Sciatic nerve (tissue), 2 donors: ENCODE measurements around the gene CYP4Z1. TPM values are rescaled to one million over a fixed set of nuclear protein-coding genes. Genes with fewer than 3 reads are reported as not detected.
"Not testable (repeated sequence)": the region's sequence is repeated elsewhere in the genome, so short reads cannot be mapped to it uniquely, and the experiment has no call there.

Source experiments
- ATAC-seq: fragments of 200-7000 bp; cut with Tn5 transposase; one replicate; pipeline ENCODE4 v1.9.1; 2020; ENCODE audit warnings: mild to moderate bottlenecking, moderate library complexity
- DNase-seq: peaks from one replicate; pipeline ENCODE4 v3.0.0-alpha.2; 2020; ENCODE audit warnings: low spot score
- intact Hi-C: fragments of 100-400 bp; cut with DNase I; formaldehyde crosslinking; loops from one replicate; pipeline ENCODE4 v1.14.2; 2022
- total RNA-seq: library from RNA; stranded (reverse); fragmentation: NEBNext Ultra II Directional; extraction: Animal tissue kit (Norgen Biotek cat#: 25700); gene quantifications from one replicate; pipeline ENCODE4 v1.2.1, GENCODE V29; 2021
- donor health status: DM: no; HTN: no; CAD: no.
- donor health status: DM: no; HTN: no; CAD: no.

CYP4Z1 gene
- total RNA-seq, 1 donor from 2014 or later: 3.5 TPM

DNA sequence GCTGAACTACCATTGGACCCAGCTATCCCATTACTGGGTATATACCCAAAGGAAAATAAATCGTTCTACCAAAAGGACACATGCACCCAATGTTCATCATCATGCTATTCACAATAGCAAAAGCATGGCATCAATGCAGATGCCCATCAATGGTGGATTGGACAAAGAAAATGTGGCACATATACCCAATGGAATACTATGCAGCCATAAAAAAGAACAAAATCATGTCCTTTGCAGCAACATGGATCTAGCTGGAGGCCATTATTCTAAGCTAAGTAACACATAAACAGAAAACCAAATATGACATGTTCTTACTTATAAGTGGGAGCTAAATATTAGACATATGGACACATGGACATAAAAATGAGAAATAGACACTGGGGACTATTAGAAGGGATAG, 54.0 kb downstream of the CYP4Z1 start:
- intact Hi-C loops, DNase-seq, ATAC-seq: not testable (repeated sequence)

DNA sequence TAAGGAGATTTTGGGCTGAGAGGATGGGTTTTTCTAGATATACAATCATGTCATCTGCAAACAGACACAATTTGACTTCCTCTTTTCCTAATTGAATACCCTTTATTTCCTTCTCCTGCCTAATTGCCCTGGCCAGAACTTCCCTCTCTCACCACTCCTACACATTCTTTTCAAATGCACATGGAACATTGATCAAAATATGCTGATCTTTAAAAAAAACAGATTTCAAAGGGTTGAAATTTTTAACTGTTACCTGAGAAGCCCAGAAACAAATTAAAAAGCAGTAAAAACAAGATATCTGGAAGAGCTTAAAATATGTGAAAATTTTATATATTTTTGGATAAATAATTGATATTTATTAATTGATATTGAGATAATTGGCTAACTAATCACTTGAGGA, 57.8 kb downstream of the CYP4Z1 start:
- ATAC-seq, intact Hi-C loops, DNase-seq: not testable (repeated sequence)

DNA sequence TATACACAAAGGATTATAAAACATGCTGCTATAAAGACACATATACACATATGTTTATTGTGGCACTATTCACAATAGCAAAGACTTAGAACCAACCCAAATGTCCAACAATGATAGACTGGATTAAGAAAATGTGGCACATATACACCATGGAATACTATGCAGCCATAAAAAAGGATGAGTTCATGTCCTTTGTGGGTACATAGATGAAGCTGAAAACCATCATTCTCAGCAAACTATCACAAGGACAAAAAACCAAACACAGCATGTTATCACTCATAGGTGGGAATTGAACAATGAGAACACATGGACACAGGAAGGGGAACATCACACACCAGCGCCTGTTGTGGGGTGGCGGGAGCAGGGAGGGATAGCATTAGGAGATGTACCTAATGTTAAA, 60.0 kb downstream of the CYP4Z1 start:
- intact Hi-C loops, DNase-seq, ATAC-seq: not testable (repeated sequence)

DNA sequence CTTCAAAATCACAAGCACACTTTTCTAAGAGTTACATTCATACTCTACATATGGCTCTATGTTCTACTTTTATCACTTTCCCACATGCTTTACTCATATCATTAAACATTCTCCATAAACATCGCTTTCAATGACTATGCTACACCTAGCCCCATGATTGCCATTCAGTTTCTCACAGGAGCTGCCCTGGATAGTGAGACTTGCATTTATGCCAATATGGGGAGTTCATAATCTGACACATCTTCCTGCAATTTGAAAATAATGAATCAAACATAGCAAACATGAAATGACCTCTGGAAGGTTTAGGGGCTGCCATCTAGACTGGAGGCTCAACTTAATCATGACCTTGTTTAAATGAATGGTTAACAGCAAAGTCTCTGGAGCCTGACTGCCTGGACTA, 61.2 kb downstream of the CYP4Z1 start:
- ATAC-seq (no peak), DNase-seq (no peak)
- intact Hi-C loops: no loop called here

DNA sequence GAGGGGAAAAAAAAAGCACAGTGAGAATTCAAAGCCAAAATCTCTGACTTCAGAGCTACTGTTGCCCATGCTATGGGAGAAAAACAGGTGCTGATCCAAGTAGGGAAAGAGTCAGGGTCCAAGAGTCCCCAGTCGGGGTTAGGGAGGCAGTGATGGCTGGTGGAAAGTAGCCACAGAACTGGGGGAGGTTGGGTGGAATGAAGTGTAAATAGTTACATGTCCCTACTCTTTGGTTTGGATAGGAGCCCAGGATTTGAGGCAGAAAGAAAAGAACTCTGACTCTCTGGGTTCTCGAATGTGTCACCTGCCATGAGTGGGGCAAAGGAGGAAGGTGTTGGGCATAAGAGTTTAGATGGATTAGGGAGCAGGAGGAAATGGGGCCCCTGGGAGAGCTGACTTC, 61.8 kb downstream of the CYP4Z1 start:
- ATAC-seq, DNase-seq, intact Hi-C loops: not testable (repeated sequence)

DNA sequence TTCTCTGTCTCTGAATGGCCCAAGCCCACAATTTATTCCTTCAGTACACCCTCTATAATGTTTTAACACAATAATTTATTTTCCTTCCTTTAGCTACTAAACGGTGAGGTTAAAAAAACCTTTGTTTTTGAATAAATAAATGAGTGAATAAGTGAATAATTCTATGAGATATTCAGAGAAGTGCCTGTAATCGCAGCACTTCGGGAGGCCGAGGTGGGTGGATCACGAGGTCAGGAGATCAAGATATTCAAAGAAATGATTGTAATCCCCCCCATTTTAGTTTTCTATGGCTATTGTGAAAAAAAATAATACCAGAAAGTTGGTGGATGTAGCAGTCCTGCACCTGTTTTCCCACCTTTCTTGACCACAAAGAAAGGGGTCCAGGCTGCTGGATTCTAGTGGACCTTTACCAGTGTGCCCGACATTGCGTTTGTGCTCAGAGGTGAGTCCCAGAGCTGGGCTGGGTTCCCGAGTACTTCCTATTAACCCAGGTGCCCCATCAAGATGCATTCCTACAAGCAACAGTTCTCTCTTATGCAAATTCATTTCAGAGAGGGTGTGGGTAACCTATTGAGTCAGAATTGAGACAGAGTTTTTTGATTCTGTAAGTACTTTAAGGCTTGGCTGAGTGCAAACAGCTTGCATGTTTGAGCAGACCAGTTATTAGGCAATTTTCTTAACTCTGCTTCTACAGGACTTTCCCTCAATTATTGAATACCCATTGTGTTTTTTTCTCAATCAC, 62.6 kb downstream of the CYP4Z1 start:
- DNase-seq, ATAC-seq, intact Hi-C loops: not testable (repeated sequence)

DNA sequence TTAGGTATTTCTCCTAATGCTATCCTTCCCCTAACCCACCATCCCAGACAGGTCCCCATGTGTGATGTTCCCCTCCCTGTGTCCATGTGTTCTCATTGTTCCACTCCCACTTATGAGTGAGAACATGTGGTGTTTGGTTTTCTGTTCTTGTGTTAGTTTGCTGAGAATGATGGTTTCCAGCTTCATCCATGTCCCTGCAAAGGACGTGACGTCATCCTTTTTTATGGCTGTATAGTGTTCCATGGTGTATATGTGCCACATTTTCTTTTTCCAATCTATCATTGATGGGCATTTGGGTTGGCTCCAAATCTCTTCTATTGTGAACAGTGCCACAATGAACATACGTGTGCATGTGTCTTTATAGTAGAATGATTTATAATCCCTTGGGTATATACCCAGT, 65.6 kb downstream of the CYP4Z1 start:
- intact Hi-C loops, ATAC-seq: not testable (repeated sequence)

DNA sequence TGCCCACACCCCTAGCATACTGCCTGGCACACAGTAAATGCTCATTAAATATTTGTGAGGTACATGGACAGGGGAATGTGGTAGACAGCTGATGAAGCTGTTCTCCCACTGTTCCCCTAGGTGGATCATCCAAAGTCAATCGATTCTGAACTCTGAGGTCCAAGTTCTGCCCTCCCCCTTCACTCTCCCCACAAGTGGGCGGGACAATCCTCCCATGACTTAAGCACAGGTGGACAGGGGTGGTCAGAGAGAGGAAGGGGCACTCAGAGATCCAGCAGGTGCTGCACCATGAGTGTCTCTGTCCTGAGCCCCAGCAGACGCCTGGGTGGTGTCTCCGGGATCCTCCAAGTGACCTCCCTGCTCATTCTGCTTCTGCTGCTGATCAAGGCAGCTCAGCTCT, 70.2 kb downstream of the CYP4Z1 start, which contains the start of gene CYP4A22:
CYP4A22 (plus strand) TSS at position 244 of the 400 bp plus-strand sequence; CDS start at position 289, 45 bp downstream.
- ATAC-seq (no peak), DNase-seq (no peak)
- intact Hi-C loops: no loop called here

More for the DNA sequence above, 65.6 kb downstream of the CYP4Z1 start:
- DNase-seq: not testable (repeated sequence)

DNA sequence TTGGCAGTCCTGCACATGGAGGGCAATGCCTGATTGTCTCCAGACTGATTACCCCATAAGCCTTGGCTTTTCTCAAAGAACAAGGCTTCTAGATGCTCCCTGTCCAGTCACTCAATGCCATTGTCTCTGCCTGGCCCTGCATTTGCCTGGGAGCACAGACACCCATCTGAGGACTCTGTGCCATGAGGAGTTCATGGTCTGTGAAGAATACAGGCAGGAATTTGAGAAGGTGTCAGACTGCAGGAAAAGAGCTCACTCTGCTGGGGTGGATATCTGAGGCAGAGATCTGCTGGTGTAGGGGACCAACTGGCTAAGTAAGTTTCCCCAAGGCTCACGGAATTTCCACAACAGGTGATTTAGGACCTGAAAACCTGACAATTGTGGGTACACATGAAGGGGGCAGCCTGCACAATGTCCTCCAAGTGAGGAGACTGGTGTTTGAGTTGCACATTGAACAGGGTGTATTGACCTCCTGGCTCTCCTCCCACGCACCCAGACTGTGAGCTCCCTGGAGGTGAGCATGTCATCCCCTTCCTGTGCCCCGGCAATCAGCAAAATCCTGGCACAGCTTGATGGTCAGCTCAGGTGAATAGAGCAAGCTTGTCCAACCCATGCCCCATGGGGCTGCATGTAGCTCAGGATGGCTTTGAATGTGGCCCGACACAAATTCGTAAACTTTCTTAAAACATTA, 71.0 kb downstream of the CYP4Z1 start:
- ATAC-seq (no peak), DNase-seq (no peak)
- intact Hi-C loops: no loop called here

DNA sequence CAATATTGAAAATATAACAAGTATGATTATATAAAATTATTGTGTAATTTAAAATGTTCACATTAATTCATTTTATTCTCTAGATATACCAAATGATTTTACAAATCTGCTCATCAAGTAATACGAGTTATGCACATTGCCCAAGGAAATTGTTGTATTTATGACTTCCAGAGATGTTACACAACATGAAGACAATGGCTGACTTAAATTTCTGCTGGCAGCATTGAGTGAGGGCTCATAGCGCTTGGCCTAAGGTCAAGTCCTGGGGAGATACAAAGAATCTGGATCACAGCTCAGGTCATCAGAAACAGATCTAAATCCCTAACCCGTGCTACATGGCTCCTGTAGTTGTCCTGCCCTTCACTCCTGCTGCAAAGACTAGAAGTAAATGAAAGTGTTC, 73.3 kb downstream of the CYP4Z1 start:
- ATAC-seq, DNase-seq, intact Hi-C loops: not testable (repeated sequence)

DNA sequence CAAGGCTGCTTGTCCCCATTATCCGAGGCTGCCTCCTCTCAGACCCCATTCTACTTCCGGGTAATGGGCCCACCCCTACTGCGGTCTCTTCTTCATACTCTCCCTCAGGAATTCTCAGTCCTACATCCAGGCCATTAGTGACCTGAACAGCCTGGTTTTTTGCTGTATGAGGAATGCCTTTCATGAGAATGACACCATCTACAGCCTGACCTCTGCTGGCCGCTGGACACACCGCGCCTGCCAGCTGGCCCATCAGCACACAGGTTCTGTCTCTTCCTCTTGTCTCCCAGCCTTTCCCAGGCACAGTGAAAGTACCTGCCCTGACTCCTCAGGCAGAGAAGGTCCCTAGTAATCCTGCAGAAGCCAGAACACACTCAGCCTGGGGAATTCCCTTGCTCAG, 76.6 kb downstream of the CYP4Z1 start:
- DNase-seq, intact Hi-C loops, ATAC-seq: not testable (repeated sequence)

DNA sequence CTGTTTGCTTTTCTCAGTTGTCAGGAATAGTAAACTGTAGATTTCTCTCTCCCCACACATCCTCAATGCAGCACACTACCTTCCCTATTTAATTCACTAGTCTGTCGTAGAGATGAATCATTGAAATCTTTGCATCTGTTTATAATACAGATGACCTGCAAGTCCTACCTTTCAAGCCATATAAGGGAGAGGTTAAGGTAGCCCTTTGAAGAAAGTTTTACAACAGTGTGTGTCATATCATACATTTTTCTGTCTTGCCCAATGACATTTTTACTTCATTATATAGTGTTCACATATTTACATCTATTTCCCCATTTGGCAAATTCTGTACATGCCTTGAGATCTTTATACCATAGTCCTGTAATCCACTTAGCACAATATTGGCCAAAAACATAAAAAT, 79.5 kb downstream of the CYP4Z1 start:
- intact Hi-C loops, DNase-seq, ATAC-seq: not testable (repeated sequence)

DNA sequence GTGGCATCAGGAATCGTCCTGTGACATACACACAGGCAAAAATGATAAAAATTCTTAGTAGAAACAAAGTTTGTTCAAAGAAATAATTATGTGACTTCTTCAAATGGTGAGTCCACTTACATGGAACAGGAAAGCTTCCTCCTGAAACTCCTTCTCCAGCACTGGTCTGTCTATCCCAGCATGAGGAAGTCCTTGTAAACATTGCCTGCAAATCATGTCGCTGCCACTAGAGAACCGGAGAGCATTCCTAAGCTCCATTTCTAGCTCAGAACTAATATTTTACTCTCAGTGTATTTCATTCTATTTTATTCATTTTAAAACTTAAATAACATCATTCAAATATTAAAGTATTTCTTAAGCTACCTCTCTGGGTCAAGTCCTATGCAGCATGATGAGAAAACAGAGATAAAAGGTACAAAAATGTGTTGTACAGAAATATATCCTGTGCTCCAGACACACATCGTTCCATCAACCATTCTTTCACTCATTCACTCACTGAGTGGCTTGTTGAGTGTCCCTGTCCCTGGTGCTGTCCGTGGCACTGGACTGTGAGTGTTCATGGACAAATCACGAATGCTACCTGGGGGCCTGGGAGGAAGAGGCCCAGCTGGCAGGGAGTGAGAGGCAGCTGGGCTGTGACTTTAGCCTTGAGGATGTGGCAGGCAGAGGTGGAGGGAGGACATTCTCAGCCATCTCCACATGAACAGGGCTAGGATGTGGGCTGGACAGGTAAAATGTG, 80.2 kb downstream of the CYP4Z1 start:
- intact Hi-C loops: no loop called here
- ATAC-seq: no peak
- no peak for DNase-seq

DNA sequence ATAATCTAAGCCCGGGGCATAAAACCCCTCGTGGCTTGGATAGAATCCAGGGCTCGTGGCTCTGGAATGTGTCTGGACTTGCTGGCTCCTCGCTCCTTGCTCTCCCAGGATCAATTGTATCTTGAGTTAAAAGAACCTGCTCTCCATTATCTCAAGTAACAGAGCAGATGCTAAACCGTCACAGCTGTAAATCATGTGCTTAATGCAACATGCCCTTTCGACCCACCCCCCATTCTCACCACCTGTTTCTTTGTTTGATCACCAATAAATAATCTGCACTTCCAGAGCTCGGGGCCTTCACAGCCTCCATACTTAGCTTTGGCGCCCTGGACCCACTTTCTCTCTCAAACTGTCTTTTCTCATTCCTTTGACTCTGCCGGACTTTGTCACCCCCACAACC, 82.1 kb downstream of the CYP4Z1 start:
- intact Hi-C loops, DNase-seq, ATAC-seq: not testable (repeated sequence)

DNA sequence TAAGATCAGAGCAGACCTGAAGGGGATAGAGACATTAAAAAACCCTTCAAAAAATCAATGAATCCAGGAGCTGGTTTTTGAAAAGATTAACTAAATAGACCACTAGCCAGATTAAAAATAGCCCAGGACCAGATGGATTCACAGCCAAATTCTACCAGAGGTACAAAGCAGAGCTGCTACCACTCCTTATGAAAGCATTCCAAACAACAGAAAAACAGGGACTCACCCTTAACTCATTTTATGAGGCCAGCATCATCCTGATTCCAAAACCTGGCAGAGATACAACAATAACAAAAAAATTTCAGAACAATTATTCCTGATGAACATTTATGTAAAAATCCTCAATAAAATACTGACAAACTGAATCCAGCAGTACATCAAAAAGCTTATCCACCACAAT, 89.4 kb downstream of the CYP4Z1 start:
- DNase-seq, intact Hi-C loops, ATAC-seq: not testable (repeated sequence)

DNA sequence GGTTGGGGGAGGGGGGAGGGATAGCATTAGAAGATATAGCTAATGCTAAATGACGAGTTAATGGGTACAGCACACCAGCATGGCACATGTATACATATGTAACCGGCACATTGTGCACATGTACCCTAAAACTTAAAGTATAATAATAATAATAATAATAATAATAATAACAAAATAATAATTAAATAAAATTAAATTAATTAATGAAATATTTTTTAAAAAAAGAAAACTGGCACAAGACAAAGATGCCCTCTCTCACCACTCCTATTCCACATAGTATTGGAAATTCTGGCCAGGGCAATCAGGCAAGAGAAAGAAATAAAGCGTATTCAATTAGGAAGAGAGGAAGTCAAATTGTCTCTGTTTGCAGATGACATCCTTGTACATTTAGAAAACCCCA, 90.9 kb downstream of the CYP4Z1 start:
- intact Hi-C loops, DNase-seq, ATAC-seq: not testable (repeated sequence)

DNA sequence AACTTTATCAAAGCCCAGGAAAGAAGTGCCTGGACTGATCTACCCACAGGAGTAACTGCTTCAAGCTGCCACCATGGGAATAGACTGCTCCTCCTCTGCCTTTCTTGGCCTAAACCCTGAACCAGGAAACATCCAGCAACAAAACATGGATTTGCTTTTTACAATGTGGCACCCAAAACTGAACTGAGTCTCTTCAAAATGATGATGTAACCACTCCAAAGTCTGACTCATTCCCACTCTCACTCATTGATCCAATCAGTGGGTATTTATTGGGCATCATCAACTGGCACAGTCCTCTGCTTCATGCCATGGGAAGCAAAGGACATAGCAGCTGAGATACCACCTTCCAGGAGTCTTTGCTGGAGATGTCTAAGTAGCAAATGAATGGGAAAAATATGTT, 93.7 kb downstream of the CYP4Z1 start:
- ATAC-seq (no peak), DNase-seq (no peak)
- intact Hi-C loops: no loop called here

DNA sequence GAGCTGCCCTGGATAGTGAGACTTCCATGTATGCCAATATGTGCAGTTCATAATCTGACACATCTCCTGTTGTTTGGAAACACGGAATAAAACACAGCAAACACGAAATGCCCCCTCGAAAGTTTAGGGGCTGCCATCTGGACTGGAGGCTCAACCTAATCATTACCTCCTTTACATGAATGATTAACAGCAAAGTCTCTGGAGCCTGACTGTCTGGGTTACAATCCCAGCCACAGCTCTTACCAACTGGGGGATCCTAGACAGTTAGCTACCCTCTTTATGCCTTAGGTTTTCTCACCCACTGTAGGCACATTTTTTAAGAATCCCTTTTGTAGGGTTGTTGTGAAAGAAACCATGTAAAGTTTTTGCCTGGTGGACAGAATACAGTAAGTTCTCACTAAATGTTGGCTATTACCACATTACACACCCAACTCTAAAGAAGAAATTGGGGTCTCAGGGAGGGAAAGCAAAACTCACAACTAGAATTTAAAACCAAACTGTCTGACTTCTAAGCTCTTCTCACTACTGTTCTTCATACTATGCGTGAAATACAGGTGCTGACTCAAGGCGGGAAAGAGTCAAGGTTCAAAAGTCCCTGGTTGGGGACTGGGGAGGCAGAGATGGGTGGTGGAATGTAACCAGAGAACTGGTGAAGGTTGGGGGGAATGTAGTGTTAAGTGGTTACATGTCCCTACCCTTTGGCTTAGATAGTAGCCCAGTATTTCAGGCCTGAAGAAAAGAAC, 94.4 kb downstream of the CYP4Z1 start:
- ATAC-seq (no peak), DNase-seq (no peak)
- intact Hi-C loops: no loop called here

DNA sequence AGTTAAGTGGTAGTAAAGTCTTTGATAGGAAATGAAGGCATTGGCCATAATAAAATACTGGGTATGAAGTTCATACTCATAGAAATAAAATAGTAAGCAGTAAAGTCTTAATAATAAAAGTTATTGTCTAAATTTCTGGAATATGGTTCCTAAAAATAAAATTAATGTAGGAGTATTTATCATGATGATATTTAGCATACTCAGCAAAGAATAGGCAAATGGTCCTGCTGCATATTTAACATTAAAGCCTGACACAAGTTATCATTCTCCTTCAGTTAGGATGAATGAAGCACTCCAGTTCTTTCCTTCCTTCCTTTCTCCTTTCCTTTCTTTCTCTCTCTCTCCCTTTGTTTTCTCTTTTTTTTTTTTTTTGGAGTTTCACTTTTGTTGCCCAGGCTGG, 97.5 kb downstream of the CYP4Z1 start:
- ATAC-seq: no peak
- no peak for DNase-seq
- intact Hi-C loops: no loop called here
